Sigmoid colon (tissue), 7 donors: ENCODE results near the gene CZIB. TPM values are rescaled to one million over a fixed set of nuclear protein-coding genes. Genes with fewer than 3 reads are reported as not detected.

Experiments
- DNase-seq: peaks from one replicate; pipeline ENCODE4 v3.0.0-alpha.2; 2019
- H3K27ac ChIP-seq, 4 donors: fragments of 200-600 bp; sonication (generic); one replicate each; pipeline ENCODE4 v1.5.1; 2016 to 2019; ENCODE audit warnings: mild to moderate bottlenecking in 1 of 4
- H3K27me3 ChIP-seq, 3 donors: fragments of 200-600 bp; sonication (generic); one replicate each; pipeline ENCODE4 v1.5.1; 2019; ENCODE audit warnings: mild to moderate bottlenecking in 1 of 3
- H3K36me3 ChIP-seq, 4 donors: fragments of 200-600 bp; sonication (generic); one replicate each; pipeline ENCODE4 v1.5.1; 2016 to 2019
- H3K4me1 ChIP-seq, 4 donors: fragments of 200-600 bp; sonication (generic); one replicate each; pipeline ENCODE4 v1.5.1; 2017 to 2019
- H3K4me3 ChIP-seq, 4 donors: fragments of 200-600 bp; sonication (generic); one replicate each; pipeline ENCODE4 v1.5.1; 2017 to 2019; ENCODE audit warnings: mild to moderate bottlenecking in 2 of 4, moderate library complexity in 1 of 4
- H3K9me3 ChIP-seq, 4 donors: fragments of 200-600 bp in 3 of 4; sonication (generic) in 3 of 4; one replicate each; pipeline versions ENCODE4 v1.5.1 to v1.6.1; 2013 to 2019
- EP300 ChIP-seq, 4 donors: sonication (generic); formaldehyde crosslinking; IDR thresholded peaks; one replicate each; pipeline ENCODE4 v1.6.1; 2017; ENCODE audit warnings: antibody characterized with exemption in 4 of 4
- POLR2A ChIP-seq, 2 donors: fragments of 450-650 bp; IDR thresholded peaks; one replicate each; pipeline ENCODE4 v1.6.1; 2016; ENCODE audit warnings: antibody characterized with exemption in 2 of 2, mild to moderate bottlenecking in 2 of 2, moderate library complexity in 2 of 2
- POLR2AphosphoS5 ChIP-seq, 4 donors: sonication (generic); formaldehyde crosslinking; IDR thresholded peaks; one replicate each; pipeline ENCODE4 v1.6.1; 2017; ENCODE audit warnings: antibody characterized with exemption in 4 of 4
- WGBS, 2 donors: extraction: QIAGEN DNeasy Blood & Tissue Kit; methylation state at CpG; one replicate each; pipeline ENCODE4 v1.1.7; 2013; 5-methylcytosine and 5-hydroxymethylcytosine counted together
- intact Hi-C: fragments of 100-400 bp; cut with DNase I; formaldehyde crosslinking; loops from one replicate; pipeline ENCODE4 v1.15.1; 2023
- polyA plus RNA-seq, 3 donors: library from polyadenylated mRNA; stranded (reverse); fragments of 200-250 nt; gene quantifications; one replicate each; pipeline ENCODE4 v1.2.3, GENCODE V29; 2013
- total RNA-seq, 4 donors: library from RNA; depleted of rRNA; stranded (reverse); fragments of >200 nt; gene quantifications; one replicate each; pipeline ENCODE4 v1.1.0, GENCODE V29; 2016
- TF ChIP-seq, protein P1 (sequence below), 4 experiments: fragments of 450-650 bp in 3 of 4; fragments of 200-600 bp in 1 of 4; IDR thresholded peaks; one replicate each; pipeline ENCODE4 v1.5.1; 2016 to 2019; ENCODE audit warnings: antibody characterized with exemption in 4 of 4, mild to moderate bottlenecking in 3 of 4, moderate library complexity in 2 of 4
- donor health status: healthy with polysubstance abuse.
- donor health status: Bipolar disorder and iron deficiency.
- donor health status: healthy.

Gene CZIB
- total and polyA plus RNA-seq, 7 donors = 49.4 to 95.6 (median 79.2) TPM

DNA sequence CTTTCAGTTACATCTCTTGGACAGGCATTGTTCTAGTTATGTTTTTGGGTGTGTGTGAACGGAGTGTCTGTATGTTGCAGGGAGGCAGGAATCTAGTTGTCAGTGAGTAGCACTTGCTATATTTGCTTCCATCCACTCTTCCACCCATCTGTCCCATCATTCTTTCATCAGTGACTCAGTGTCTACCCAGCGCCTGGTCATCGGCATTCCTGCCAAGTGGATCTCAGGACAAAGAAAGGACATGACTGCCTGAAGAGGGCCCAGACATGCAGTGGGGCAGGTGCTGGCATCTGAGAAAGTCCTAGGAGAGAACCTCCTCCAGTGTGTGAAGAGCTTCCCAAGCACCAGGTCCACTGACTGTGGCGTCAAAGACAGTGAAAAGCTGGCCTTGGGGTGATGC is 45.1 kb upstream of the CZIB start:
- intact Hi-C loops = no loop called here
- H3K4me3 ChIP-seq = no peak overlapping the region
- H3K4me1 ChIP-seq = no peaks in the 10 kb centered on the region
- H3K27ac ChIP-seq = no peak overlapping the region
- H3K36me3 ChIP-seq = no peaks in the 10 kb centered on the region
- H3K9me3 ChIP-seq = no peaks in the 10 kb centered on the region
- 95 to 98% methylated on average over 4 of the region's 4 CpGs for WGBS, 2 donors
- no peaks in the 10 kb centered on the region for H3K27me3 ChIP-seq
- DNase-seq = no peak
- TF ChIP-seq POLR2AphosphoS5 (IDR thresholded peaks at IDR 0.05) = no peak
- no peak for TF ChIP-seq POLR2A (IDR thresholded peaks at IDR 0.05)
- TF ChIP-seq EP300 (IDR thresholded peaks at IDR 0.05) = no peak
- TF ChIP-seq, protein P1, sequence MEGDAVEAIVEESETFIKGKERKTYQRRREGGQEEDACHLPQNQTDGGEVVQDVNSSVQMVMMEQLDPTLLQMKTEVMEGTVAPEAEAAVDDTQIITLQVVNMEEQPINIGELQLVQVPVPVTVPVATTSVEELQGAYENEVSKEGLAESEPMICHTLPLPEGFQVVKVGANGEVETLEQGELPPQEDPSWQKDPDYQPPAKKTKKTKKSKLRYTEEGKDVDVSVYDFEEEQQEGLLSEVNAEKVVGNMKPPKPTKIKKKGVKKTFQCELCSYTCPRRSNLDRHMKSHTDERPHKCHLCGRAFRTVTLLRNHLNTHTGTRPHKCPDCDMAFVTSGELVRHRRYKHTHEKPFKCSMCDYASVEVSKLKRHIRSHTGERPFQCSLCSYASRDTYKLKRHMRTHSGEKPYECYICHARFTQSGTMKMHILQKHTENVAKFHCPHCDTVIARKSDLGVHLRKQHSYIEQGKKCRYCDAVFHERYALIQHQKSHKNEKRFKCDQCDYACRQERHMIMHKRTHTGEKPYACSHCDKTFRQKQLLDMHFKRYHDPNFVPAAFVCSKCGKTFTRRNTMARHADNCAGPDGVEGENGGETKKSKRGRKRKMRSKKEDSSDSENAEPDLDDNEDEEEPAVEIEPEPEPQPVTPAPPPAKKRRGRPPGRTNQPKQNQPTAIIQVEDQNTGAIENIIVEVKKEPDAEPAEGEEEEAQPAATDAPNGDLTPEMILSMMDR (IDR thresholded peaks at IDR 0.05) = no peak

DNA sequence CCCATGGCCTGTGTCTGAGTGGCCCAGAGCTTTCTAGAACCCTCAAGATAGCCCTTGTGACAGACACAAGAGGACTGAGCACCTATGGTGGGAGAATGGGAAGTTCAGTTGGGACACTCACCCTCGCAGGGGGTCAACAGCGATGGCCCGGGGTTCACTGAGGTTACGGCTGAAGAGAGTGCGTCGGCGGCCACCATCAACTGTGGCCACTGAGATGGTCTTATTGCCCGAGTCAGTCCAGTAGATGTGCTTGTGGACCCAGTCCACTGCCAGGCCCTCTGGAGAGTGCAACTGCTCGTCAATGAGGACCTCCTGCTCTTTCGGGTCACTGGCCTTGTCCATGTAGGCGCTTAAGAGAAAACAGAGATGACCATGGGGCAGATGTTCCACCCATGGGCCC is 43.6 kb upstream of the CZIB start:
- 96 to 97% methylated on average over 11 of the region's 11 CpGs for whole genome bisulfite sequencing, 2 donors
- Histone ChIP-seq H3K9me3 (no peaks in the 10 kb centered on the region), H3K36me3 (no peaks in the 10 kb centered on the region), H3K27me3 (no peaks in the 10 kb centered on the region), H3K4me1 (no peaks in the 10 kb centered on the region), H3K4me3 (no peak overlapping the region), H3K27ac (no peak overlapping the region)
- TF ChIP-seq POLR2AphosphoS5 (IDR thresholded peaks at IDR 0.05) (no peak), EP300 (IDR thresholded peaks at IDR 0.05) (no peak), POLR2A (IDR thresholded peaks at IDR 0.05) (no peak)
- TF ChIP-seq, protein P1 (IDR thresholded peaks at IDR 0.05) = no peak
- intact Hi-C loops = no loop called here
- DNase-seq = no peak

DNA sequence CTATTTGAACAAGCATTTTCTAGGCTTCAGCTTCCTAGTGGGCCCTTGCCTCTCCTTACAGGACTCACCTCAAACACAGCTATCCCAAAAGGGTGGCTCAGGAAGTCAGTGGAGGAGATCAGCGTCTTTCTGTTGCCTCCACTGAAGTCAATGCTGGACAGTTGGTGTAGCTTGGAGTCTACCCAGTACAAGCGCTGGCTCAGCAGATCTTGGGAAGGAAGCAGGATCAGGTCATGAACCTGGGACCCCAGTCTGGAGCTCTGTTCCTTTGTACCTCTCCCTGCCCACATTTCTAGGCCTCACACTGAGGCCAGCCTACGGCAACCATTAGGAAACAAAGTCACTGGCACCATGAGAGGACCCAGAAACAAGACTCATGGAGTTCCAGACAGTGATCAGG is 41.6 kb upstream of the CZIB start:
- no peaks in the 10 kb centered on the region for H3K4me1 ChIP-seq
- no peak overlapping the region for H3K4me3 ChIP-seq
- H3K9me3 ChIP-seq = no peaks in the 10 kb centered on the region
- WGBS, 2 donors = 96 to 97% methylated on average over 3 of the region's 3 CpGs
- no peaks in the 10 kb centered on the region for H3K36me3 ChIP-seq
- H3K27ac ChIP-seq = no peak overlapping the region
- no peak for TF ChIP-seq POLR2AphosphoS5 (IDR thresholded peaks at IDR 0.05)
- TF ChIP-seq POLR2A (IDR thresholded peaks at IDR 0.05) = no peak
- TF ChIP-seq EP300 (IDR thresholded peaks at IDR 0.05) = no peak
- TF ChIP-seq, protein P1 (IDR thresholded peaks at IDR 0.05) = no peak
- intact Hi-C loops = no loop called here
- H3K27me3 ChIP-seq = no peaks in the 10 kb centered on the region
- no peak for DNase-seq

DNA sequence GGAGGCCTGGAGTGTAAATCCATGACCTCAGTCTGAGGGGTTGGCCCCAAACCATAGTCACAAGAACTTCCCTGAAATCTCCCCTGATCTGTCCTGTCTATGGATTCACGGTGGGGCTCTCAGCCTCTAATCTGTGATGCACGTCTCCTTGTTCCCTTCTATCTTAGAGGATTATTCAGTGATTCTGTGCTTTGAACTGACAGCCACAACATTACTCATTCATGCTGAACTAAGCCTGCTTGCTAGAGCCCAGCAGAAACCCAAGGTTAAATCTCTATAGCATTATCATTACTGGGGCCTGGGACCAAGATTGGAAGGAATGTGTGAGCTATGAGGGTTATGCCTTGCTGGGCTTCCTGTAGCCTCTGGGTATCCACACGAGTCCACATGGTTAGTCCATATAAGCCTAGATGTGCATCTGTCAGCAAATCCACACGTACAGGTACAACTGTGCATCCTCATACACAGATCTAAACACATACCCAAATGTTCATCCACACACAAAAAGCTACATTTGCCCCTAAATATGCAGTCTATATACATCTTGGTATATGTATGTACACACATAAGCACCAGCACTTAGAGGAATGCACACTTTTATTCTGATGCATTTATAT is 40.3 kb upstream of the CZIB start:
- intact Hi-C loops = no loop called here
- TF ChIP-seq POLR2AphosphoS5 (IDR thresholded peaks at IDR 0.05) (no peak), EP300 (IDR thresholded peaks at IDR 0.05) (no peak), POLR2A (IDR thresholded peaks at IDR 0.05) (no peak)
- TF ChIP-seq, protein P1 (IDR thresholded peaks at IDR 0.05) = no peak
- Histone ChIP-seq H3K36me3 (no peaks in the 10 kb centered on the region), H3K4me3 (no peak overlapping the region), H3K27ac (no peak overlapping the region), H3K4me1 (no peaks in the 10 kb centered on the region), H3K27me3 (no peaks in the 10 kb centered on the region), H3K9me3 (no peaks in the 10 kb centered on the region)
- WGBS, 2 donors = 87 to 91% methylated on average over 4 of the region's 4 CpGs
- no peak for DNase-seq

DNA sequence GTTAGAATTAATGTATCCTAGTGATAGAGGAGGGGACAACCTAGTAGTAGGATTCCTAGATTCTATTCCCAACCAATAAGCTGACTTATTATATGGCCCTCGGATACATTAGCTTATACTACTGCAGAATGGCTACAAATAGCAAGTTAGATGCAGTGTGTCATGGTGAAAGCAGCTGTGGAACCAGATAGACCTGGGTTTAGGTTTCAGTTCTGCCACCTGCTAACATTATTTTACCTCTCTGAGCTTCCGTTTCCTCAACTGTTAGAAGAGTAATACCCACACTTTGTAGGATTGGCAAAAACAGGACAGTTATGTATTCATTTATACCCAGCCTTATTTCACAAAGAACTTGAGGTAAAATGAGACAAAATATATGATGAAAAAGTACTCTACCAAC is 39.5 kb upstream of the CZIB start:
- Histone ChIP-seq H3K36me3 (no peaks in the 10 kb centered on the region), H3K27ac (no peak overlapping the region), H3K27me3 (no peaks in the 10 kb centered on the region), H3K4me1 (no peaks in the 10 kb centered on the region), H3K4me3 (no peak overlapping the region), H3K9me3 (no peaks in the 10 kb centered on the region)
- TF ChIP-seq, protein P1 (IDR thresholded peaks at IDR 0.05) = no peak
- TF ChIP-seq POLR2AphosphoS5 (IDR thresholded peaks at IDR 0.05) (no peak), POLR2A (IDR thresholded peaks at IDR 0.05) (no peak), EP300 (IDR thresholded peaks at IDR 0.05) (no peak)
- intact Hi-C loops = no loop called here
- no peak for DNase-seq
- WGBS, 2 donors = 92 to 93% methylated on average over 2 of the region's 2 CpGs
